Activated CD4-positive, alpha-beta T cell treated with anti-CD3 and anti-CD28 coated beads, Interleukin-2, Interleukin-6, amounts not matched to agents 100 ng/mL and 50 ng/mL, durations not matched to agents 16 hours and 8 hours (primary cell): ENCODE results near the gene LRRD1.
A peak's percentile ranks its signal among the peaks of the same experiment; 100 is the strongest.
"Not testable (repeated sequence)": the region's sequence is repeated elsewhere in the genome, so short reads cannot be mapped to it uniquely, and the experiment has no call there.

ENCODE experiments used
- DNase-seq: peaks from one replicate; pipeline ENCODE4 v3.0.0-alpha.2; 2020

LRRD1 gene

DNA sequence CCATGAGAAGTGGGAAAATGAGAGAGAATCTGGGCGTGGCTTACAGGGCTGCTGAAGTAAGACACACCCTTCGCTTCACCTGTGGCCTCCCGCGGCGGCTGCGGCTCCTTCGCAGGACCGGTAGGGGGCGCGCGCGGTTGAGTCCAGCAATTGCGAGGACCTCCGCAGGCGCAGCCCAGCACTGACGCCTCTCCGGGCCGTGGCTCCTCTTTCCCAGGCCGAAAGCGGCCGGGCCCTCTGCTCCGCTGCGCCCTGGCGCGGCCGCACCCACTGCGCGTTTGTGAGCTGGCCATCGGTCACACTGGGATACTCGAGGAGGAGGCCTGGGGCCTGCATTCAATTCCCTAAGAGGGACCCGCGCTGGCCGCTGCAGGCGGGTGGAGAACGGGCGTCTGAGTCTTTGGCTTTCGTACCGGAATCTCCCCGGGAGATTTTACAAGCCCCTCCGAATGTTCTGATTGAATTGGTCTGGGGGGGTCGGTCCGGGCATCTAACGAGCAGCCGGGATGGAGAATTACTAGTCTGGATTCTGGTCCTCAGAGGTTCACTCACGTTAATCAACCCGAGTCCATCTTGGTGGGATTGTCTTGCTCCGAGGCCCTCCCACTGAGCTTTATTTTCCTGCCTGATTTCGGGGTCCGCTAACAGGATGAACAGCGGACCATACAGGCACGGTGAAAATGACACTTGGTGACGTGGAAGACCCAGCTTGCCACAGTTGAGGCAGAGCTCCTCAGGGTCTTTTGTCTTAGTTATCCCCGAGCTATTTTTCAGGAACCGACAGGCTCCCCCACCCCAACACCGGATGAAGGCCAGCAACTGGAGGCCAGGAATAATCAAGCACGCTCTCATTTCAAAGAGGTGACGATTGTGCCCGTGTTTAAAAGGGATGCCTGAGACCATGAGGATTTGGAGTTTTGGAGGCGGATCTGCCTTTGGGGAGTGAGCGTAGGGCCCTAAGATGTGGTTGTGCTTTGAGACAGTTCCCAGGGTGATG is at the start of gene LRRD1:
LRRD1 (minus strand) TSS at position 215 of the 997 bp plus-strand sequence. CDS start 13,940 bp downstream, outside the sequence.
- peak; percentile 92 for DNase-seq

DNA sequence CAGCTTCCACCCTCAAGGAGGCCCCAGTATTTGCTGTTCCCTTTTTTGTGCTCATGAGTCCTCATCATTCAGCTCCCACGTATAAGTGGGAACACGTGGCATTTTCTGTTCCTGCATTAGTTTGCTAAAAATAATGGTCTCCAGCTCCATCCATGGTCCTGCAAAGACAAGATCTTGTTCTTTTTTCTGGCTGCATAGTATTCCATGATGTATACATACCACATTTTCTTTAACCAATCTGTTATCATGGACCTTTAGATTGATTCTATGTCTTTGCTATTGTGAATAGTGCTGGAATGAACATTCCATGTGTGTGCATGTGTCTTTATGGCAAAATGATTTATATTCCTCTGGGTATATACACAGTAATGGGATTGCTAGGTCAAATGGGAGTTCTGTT is 49.8 kb upstream of the LRRD1 start:
- DNase-seq: no peak

DNA sequence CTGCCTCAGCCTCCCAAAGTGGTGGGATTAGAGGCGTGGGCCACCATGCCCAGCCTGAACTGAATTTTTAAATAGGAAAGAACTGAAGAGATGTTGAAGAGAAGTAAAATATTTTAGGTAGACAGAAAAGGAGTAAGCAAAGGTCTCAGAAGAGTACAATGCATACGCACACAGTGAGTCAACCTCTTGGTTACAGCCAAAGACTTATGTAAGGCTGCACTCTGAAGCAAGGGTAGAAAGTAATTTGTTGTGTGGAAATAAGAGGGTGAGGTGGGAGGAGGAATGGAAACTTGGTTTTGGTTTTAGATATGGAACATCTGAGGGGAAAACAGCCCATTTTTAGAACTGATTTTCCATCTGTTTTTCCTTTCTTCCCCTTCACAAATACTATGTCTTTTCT is 49.2 kb upstream of the LRRD1 start:
- no peak for DNase-seq

DNA sequence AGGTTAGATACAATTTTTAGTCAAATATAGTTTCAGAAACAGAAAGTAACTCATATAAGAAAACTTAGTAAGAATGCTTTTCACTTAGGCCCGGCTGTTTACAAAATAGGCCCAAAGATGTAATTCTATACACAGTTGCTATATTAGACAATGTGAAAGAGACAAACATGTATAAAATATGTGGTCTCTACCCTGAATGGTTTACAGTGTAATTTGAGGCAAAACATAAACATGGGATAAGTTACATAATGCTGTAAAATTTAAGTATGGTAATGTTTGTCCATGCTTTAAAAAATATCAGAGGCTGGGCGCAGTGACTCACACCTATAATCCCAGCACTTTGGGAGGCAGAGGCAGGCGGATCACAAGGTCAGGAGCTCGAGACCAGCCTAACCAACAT is 48.0 kb upstream of the LRRD1 start:
- DNase-seq: no peak

DNA sequence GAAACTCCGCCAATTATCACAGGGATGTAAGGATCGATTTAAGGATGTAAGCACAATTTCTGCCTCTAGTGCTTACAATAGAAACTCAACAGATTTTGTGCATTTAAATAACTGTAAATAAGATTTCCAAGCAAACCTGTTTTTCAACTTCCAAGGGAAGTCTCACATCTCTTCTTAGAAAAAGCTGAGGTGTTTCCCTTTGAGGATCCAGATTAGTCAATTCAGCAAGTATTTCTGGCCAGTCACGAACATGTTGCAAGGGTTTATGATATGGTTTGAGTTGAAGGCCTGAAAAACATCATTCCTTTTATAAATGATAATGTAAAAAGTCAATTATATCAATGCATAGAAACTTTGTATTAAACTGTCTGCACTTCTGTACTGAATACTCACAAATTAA is 42.8 kb upstream of the LRRD1 start:
- no peak for DNase-seq

DNA sequence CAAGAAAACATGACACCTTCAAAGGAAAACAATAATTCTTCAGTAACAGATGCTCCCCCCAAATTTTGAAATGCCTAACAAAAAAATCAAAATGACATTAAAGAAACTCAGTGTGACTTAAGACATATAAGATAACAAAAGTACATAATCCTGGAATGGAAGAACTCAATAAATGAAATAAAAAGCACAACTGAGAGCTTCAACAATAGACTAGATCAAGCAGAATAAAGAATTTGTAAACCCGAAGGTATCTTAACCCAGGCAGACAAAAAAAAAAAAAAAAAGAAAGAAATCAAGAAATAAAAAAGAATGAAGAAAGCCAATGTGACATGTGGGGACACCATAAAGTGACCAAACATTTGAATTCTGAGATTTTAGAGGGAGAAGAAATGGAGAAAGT is 27.7 kb upstream of the LRRD1 start:
- DNase-seq: no peak

DNA sequence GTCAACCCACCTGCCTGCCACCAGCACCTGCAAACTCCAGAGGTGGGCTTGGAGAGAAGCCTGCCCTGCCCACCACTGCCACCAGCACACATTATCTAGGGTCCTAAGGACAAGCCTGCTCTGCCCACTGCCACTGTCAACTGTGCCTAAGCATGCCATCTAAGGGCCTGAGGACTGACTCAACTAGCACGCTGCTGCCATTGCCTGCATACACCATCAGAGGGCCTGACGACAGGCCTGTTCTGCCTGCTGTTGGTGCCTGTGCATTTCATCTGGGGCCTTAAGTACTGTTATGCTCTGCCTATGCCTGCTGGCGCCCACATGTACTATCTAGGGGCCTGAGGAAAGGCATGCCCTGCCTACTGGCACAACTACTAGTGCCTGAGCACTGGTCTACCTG is 27.0 kb upstream of the LRRD1 start:
- DNase-seq: no peak

DNA sequence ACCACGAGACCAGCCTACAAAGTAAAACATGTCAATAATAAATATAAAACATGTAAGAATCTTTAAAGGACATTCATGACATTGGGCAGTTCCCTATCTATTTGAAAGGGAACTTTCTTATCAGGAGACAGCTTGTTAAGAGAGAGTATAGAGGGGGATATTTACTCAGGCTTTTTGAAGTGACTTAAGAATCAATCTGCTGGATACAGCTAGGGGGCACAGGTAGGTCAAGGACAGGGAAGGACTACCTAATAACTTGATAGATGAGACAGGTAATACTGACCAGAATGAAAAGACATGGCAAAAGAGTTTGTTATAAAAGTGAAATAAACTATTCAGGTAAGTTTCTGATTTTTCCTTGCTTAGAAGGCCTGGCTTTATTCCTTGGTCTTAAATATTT is 21.8 kb upstream of the LRRD1 start:
- no peak for DNase-seq

DNA sequence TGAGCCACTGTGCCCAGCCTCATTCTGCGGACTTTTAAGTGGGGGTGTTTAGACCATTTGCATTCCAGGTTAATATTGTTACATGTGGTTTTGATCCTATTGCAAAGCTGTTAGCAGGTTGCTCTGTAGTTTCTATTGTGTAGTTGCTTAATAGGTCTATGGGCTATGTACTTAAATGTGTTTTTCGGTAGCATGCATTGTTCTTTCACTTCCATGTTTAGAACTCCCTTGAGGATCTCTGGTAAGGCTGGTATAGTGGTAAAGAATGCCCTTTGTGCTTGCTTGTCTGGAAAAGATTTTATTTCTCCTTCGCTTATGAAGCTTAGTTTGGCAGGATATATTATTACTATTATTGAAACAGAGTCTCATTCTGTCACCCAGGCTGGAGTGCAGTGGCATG is 13.4 kb upstream of the LRRD1 start:
- DNase-seq: no peak

DNA sequence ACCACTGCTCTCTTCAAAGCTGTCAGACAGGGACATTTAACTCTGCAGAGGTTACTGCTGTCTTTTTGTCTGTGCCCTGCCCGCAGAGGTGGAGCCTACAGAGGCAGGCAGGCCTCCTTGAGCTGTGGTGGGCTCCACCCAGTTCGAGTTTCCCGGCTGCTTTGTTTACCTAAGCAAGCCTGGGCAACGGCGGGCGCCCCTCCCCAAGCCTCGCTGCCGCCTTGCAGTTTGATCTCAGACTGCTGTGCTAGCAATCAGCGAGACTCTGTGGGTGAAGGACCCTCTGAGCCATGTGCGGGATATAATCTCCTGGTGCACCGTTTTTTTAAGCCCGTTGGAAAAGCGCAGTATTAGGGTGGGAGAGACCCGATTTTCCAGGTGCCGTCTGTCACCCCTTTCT is 10.3 kb upstream of the LRRD1 start:
- not testable (repeated sequence) for DNase-seq

DNA sequence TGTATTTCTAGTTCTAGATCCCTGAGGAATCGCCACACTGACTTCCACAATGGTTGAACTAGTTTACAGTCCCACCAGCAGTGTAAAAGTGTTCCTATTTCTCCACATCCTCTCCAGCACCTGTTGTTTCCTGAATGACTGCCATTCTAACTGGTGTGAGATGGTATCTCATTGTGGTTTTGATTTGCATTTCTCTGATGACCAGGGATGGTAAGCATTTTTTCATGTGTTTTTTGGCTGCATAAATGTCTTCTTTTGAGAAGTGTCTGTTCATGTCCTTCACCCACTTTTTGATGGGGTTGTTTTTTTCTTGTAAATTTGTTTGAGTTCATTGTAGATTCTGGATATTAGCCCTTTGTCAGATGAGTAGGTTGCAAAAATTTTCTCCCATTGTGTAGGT is 5.4 kb upstream of the LRRD1 start:
- not testable (repeated sequence) for DNase-seq

DNA sequence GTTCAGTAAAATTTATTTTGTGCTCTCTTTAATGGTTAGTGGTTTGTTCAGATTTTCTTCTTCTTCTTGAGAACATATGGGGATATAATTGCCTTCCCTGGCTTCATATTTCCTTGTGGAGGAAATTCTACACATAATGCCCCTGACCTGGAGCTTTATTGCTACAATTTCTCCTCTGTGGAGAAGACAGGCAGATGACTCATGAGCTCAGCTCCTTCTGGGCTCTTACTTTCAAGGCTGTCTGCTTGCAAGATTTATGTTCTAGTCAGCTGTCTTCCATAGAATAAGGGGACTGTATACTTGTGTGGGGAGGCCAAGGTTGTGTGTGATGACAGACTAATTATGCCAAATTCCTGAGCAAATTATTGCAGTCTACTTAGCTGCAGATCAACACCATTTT is 1.6 kb downstream of the LRRD1 start:
- DNase-seq: no peak

DNA sequence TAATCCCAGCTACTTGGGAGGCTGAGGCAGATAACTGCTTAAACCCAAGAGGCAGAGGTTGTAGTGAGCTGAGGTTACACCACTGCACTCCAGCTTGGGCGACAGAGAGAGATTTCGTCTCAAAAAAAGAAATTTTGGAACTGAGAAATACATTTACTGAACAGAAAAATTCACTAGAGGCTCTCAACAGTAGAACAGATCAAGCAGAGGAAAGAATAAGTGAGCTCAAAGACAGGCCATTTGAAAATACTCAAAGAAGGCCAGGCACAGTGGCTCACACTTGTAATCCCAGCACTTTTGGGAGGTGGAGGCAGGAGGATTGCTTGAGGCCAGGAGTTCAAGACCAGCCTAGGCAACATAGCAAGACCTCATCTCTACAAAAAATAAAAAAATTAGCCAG is 9.4 kb downstream of the LRRD1 start:
- DNase-seq: not testable (repeated sequence)

DNA sequence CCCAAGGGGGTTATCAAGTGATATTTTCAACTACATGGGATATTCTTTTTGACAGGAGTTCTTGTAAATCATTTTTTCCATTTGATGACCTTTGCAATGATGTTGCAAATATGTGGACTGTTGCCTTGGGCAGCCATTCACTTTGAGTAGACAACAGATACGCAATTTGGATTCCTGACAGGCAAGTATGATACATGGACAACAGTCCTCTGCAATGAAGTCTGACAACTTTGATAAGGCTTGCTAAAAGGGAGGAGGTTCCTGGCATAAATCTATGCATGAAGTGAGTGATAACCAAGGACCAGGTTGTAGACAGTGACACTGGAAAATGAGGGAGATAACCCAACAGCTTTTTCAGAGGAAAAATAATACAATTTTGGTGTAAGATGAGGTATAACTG is 17.7 kb downstream of the LRRD1 start:
- DNase-seq: no peak

DNA sequence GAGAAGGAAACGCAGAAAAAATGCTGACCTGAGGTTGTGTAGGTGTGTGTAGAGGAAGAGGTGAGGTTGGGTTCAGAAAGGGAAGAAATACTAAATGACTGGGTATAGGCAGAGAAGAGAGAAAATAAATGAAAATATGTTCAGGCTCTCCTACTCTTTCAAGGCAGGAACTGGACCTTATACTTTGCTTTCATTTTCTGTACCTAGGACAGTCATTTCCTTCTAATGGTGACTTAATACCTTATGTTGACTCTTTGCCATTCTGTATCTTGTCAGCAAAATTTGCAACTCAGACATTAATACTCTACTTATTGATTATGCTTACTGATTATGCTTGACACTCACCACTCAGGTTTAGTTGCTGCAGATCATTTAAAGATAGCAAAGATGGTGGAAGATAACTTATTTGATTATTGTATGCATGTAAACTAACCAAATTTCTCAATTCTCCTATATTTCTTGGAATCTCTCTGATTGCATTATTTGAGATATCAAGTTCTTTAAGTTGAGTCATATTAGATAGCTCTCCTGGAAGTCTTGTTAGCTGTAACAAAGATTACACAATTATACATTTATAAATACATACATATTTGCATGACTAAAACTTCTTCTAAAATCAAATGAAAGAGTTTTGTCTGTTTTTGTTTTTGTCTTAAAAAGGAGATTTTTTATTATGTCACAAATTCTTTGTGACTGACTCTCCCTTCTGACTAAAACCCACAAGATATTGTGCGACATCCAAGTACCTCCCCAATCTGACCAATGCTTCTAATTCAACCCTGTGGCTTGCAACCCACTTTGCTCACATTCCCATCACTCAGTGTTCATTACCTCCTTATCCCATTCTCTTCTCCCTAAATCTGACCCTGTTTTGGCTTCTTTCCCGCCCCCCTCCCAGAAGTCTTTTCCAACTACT is 20.0 kb downstream of the LRRD1 start:
- DNase-seq: no peak

DNA sequence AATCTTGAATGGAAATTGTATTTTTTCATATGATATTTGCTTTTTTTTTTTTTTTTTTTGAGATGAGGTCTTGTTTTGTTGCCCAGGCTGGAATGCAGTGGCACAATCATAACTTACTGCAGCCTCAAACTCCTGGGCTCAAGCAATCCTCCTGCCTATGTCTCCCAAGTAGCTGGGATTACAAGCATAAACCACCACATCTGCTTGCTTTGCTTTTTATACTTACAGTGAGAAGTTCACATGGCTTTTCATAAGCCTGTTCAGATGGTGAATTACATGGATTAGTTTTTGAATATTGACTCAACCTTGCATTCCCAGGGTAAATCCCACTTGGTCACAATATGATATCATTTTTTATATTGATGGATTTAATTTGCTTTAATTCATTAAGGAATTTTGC is 22.0 kb downstream of the LRRD1 start:
- DNase-seq: no peak

DNA sequence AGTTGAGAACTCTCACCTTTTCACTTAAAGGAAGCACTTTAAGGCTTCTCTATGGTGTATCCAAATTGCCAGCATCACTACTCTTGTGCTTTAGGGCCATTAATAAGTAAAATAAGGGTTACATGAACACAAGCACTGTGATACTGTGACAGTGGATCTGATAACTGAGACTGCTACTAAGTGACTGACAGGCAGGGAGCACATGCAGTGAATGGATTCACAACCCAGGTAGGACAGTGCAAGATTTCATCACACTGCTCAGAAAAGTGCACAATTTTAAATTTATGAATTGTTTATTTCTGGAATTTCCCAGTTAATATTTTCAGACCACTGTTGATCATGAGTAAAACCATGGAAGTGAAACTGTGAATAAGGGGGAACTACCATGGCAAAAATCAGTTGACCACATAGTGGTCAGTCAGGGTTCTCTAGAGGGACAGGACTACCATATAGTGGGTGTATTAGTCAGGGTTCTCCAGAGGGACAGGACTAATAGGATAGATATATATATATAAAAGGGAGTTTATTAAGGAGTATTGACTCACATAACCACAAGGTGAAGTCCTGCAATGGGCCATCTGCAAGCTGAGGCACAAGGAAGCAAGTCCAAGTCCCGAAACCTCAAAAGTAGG is 23.7 kb downstream of the LRRD1 start:
- DNase-seq: no peak

DNA sequence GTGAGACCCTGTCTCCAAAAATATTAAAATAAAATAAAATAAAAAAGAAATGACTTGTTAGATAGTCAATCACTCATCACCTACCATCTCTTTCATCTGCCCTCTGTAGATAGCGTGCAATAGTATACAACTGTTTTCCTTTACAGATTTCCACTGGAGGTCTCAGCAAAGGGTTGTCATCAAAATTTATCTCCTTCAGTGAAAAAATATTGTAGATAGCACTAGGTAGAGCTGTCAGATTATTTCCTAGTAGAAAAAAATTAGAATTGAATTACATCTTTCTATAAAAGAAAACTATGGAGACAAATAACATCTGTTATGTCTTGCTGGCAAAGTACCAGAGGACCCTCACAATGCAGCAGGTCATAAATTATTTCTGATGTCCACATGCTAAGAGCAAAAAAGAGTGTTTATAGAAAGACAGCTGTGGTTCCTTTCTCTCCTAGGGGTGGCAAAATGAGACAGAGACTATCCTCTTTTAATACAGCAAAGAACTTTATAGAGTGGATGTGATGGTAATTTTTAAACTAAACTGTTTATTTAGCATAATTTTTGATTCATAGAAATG is 28.4 kb downstream of the LRRD1 start:
- no peak for DNase-seq

DNA sequence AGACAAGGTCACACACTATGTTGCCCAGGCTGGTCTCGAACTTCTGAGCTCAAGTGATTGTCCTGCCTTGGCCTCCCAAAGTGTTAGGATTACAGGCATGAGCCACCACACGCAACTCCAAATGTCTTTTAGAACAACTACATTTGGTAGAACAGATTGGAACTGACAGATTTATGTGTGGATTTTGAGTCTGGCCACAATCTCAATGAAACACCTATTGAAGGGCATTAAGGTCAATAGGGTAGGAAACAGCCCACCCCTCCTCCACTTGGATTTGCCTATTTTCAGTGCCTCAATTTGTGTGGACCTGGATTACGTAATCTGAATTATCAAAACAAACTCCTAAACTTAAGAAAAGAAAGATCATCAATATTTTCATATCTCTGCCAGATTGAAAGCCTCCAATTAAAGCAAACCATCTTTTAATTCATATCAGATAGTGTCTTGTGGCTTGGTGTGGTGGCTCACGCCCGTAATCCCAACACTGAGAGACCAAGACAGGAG is 29.2 kb downstream of the LRRD1 start:
- DNase-seq: no peak

DNA sequence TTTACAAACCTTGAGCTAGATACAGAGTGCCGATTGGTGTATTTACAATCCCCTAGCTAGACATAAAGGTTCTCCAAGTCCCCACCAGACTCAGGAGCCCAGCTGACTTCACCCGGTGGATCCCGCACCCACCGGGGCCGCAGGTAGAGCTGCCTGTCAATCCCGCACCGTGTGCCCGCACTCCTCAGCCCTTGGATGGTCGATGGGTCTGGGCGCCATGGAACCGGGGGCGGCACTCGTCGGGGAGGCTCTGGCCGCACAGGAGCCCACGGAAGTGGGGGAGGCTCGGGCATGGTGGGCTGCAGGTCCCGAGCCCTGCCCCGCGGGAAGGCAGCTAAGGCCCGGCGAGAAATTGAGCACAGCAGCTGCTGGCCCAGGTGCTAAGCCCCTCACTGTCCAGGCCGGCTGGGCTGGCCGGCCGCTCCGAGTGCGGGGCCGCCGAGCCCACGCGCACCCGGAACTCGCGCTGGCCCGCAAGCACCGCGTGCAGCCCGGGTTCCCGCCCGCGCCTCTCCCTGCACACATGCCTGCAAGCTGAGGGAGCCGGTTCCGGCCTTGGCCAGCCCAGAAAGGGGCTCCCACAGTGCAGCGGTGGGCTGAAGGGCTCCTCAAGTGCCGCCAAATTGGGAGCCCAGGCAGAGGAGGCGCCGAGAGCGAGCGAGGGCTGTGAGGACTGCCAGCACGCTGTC is 35.6 kb downstream of the LRRD1 start:
- not testable (repeated sequence) for DNase-seq

DNA sequence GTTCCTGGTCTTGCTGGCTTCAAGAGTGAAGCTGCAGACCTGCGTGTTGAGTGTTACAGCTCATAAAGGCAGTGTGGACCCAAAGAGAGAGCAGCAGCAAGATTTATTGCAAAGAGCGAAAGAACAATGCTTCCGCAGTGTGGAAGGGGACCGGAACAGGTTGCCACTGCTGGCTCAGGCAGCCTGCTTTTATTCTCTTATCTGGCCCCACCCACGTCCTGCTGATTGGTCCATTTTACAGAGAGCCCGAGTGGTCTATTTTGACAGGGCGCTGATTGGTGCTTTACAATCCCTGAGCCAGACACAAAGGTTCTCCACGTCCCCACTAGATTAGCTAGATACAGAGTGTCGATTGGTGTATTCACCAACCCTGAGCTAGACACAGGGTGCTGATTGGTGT is 36.2 kb downstream of the LRRD1 start:
- not testable (repeated sequence) for DNase-seq

DNA sequence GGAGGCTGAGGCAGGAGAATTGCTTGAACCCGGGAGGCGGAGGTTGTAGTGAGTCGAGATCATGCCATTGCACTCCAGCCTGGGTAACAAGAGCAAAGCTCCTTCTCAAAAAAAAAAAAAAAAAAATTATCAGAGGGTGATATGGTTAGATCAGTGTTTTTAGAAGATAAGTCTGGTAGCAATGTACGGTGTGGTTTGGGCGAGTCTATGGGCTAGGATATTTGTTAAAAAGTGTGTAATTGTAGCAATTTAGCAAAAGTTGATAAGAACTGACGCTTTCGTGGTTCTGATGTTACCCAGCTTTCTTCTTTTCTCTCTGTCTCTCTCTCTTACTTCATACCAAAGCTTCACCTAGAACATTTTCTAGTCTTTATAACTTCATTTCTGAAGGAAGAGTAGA is 37.8 kb downstream of the LRRD1 start:
- no peak for DNase-seq
